GM12874 (cell line): Measurements from ENCODE around the gene ATP5MC2.

Source experiments
- TF ChIP-seq, protein P1 (sequence below): IDR thresholded peaks from 2 replicates; pipeline ENCODE4 v1.5.1; 2011; ENCODE audit warnings: low read depth, mild to moderate bottlenecking, control low read depth, low read length, moderate library complexity; ENCODE audit not compliant: insufficient read depth

ATP5MC2 gene

DNA sequence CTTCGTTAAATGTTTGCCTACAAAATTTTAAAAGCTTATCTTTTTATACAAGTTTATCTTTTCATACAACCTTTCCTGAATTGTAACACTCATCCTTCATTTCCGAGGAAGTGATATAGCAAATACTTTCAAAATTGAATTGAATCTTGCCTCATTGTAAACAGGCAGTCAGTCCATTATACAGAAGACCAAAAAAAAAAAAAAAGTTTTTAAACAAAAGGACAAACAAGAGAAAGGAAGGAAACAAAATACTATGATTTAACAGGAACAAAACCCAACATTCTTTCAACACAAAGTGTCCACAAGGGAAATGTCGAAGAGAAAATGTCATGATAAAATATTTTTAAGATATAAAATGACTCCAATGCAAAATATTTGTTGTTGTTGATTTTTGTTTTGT is 58.2 kb downstream of the ATP5MC2 start:
- TF ChIP-seq, protein P1, sequence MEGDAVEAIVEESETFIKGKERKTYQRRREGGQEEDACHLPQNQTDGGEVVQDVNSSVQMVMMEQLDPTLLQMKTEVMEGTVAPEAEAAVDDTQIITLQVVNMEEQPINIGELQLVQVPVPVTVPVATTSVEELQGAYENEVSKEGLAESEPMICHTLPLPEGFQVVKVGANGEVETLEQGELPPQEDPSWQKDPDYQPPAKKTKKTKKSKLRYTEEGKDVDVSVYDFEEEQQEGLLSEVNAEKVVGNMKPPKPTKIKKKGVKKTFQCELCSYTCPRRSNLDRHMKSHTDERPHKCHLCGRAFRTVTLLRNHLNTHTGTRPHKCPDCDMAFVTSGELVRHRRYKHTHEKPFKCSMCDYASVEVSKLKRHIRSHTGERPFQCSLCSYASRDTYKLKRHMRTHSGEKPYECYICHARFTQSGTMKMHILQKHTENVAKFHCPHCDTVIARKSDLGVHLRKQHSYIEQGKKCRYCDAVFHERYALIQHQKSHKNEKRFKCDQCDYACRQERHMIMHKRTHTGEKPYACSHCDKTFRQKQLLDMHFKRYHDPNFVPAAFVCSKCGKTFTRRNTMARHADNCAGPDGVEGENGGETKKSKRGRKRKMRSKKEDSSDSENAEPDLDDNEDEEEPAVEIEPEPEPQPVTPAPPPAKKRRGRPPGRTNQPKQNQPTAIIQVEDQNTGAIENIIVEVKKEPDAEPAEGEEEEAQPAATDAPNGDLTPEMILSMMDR, result no peak

GRCh38 chr12:53616950-53617349 is 58.9 kb downstream of the ATP5MC2 start:
- TF ChIP-seq, protein P1, result no peak
